Activated CD8-positive, alpha-beta T cell treated with anti-CD3 and anti-CD28 coated beads for 36 hours (primary cell): ENCODE data around the gene HIRA. TPM values are rescaled to one million over a fixed set of nuclear protein-coding genes. Genes with fewer than 3 reads are reported as not detected.

Source experiments
- ATAC-seq: fragments of 200-7000 bp; cut with Tn5 transposase; one replicate; pipeline ENCODE4 v1.10.0; 2021; ENCODE audit warnings: mild to moderate bottlenecking, moderate library complexity
- CTCF ChIA-PET: fragments of 350-600 bp; sonication (Branson Sonifier 250); formaldehyde crosslinking; loops from one replicate; lab custom pipeline; 2021; ENCODE audit warnings: antibody characterized with exemption; lab: Charles Lee
- POLR2A ChIA-PET: fragments of 350-600 bp; sonication (Branson Sonifier 250); formaldehyde crosslinking; loops from one replicate; lab custom pipeline; 2021; ENCODE audit warnings: antibody characterized with exemption; lab: Charles Lee
- DNase-seq: peaks from one replicate; pipeline ENCODE4 v3.0.0-alpha.2; 2020
- H3K27ac Mint-ChIP-seq: one replicate; pipeline ENCODE4 v1.8.0; 2021; ENCODE audit warnings: mild to moderate bottlenecking, mixed read lengths
- H3K27me3 Mint-ChIP-seq: one replicate; pipeline ENCODE4 v1.8.0; 2021; ENCODE audit warnings: mixed read lengths
- H3K36me3 Mint-ChIP-seq: one replicate; pipeline ENCODE4 v1.8.0; 2021; ENCODE audit warnings: low read depth, mixed read lengths
- H3K4me1 Mint-ChIP-seq: one replicate; pipeline ENCODE4 v1.8.0; 2021; ENCODE audit warnings: low read depth, mixed read lengths
- H3K4me3 Mint-ChIP-seq: one replicate; pipeline ENCODE4 v1.8.0; 2021; ENCODE audit warnings: mild to moderate bottlenecking, moderate library complexity, mixed read lengths
- H3K9me3 Mint-ChIP-seq: one replicate; pipeline ENCODE4 v1.8.0; 2021; ENCODE audit warnings: mixed read lengths
- intact Hi-C: fragments of 100-400 bp; cut with micrococcal nuclease; formaldehyde crosslinking; loops from one replicate; pipeline ENCODE4 v1.10.0; 2022
- total RNA-seq, 2 experiments: library from RNA; stranded (reverse); gene quantifications; one replicate each; pipeline ENCODE4 v1.2.3, GENCODE V29; 2021
- TF ChIP-seq, protein P1 (sequence below): fragments of 200-600 bp; IDR thresholded peaks from one replicate; pipeline ENCODE4 v1.8.0; 2022; ENCODE audit warnings: antibody characterized with exemption, mild to moderate bottlenecking

Gene HIRA
- total RNA-seq, 2 experiments from 2014 or later, result 29.7 to 30.5 TPM

DNA sequence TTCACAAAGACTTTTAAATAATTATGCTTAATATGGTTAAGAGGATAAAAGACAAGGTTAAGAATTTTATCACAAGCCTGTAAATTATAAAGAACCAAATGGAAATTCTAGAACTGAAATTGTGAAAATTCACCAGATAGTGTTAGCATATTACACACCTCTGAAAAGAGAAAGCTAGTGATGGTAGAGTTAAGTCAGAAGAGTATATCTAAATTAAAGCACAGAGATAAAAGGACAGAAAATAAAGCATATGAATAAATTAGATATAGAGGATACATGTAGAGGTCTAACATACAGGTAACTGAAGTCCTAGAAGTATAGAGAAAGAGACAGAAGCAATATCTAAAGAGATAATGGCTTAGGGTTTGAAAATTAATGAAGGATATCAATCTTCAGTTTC, 135.8 kb downstream of the HIRA start:
- peaks cover 3% of the 10 kb centered on the region for H3K27me3 Mint-ChIP-seq
- H3K27ac Mint-ChIP-seq, result no peak overlapping the region

DNA sequence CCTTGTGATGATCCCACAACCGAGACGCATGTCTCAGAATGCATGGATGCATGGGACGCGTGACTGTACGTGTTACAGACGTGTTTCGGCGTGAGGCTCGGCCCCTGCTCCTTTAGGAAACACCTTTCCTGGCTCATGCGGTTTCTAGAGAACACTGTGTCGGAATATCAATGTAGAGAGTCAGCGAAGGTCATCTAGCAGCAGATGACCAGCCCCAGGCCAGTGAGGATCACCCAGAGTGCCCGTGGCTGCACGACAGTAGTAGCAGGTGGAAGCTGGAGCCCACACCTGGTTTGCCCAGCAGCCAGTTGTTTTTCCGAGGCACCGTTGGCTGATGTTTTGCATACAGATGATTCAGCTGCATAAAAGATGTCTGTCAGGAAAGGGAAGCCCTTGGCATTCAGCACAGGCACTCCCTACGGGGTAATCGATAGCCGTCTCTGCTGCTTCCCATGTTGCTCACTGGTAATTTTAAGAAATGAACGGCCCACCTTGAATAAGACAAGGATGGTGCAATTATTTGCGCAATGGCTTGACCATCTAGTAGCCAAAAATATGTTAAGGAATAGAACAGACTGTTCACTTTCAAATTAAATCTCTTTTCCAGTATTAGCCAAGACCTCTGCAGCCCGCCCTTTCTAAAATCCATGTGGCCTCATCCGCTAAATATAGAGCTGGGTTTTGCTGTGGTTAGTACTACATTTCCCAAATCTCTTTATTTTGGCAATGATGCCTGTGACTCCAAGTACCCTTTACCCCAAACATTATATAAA, 138.9 kb downstream of the HIRA start:
- H3K27me3 Mint-ChIP-seq, result peaks cover 24% of the 10 kb centered on the region
- TF ChIP-seq, protein P1, sequence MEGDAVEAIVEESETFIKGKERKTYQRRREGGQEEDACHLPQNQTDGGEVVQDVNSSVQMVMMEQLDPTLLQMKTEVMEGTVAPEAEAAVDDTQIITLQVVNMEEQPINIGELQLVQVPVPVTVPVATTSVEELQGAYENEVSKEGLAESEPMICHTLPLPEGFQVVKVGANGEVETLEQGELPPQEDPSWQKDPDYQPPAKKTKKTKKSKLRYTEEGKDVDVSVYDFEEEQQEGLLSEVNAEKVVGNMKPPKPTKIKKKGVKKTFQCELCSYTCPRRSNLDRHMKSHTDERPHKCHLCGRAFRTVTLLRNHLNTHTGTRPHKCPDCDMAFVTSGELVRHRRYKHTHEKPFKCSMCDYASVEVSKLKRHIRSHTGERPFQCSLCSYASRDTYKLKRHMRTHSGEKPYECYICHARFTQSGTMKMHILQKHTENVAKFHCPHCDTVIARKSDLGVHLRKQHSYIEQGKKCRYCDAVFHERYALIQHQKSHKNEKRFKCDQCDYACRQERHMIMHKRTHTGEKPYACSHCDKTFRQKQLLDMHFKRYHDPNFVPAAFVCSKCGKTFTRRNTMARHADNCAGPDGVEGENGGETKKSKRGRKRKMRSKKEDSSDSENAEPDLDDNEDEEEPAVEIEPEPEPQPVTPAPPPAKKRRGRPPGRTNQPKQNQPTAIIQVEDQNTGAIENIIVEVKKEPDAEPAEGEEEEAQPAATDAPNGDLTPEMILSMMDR, result no peak
- H3K4me1 Mint-ChIP-seq, result peaks cover 23% of the 10 kb centered on the region
- peak overlapping the region; percentile 87 for H3K4me3 Mint-ChIP-seq
- no peak for DNase-seq
- ChIA-PET POLR2A (interaction anchor here (0.8 kb wide), 1 partner anchor 119 kb away, joined by 3 read pairs; no protein-coding TSS in a partner anchor), CTCF (interaction anchor here (2.5 kb wide), 1 partner anchor 113 kb away, joined by 7 read pairs; no protein-coding TSS in a partner anchor)
- H3K27ac Mint-ChIP-seq, result peak overlapping the region; percentile 74
- no peaks in the 10 kb centered on the region for H3K36me3 Mint-ChIP-seq
- no peak for ATAC-seq
- no peaks in the 10 kb centered on the region for H3K9me3 Mint-ChIP-seq
- intact Hi-C loops, result no loop called here

More for the DNA sequence above, 135.8 kb downstream of the HIRA start:
- ChIA-PET POLR2A (no interaction called here), CTCF (interaction anchor here (1.3 to 1.7 kb wide), 2 partner anchors 116 to 182 kb away, joined by 3 to 4 read pairs; no protein-coding TSS in a partner anchor)
- TF ChIP-seq, protein P1, result no peak
- ATAC-seq (no peak), DNase-seq (no peak)
- no peaks in the 10 kb centered on the region for H3K9me3 Mint-ChIP-seq
- H3K36me3 Mint-ChIP-seq, result no peaks in the 10 kb centered on the region
- peaks cover 10% of the 10 kb centered on the region for H3K4me1 Mint-ChIP-seq
- no peak overlapping the region for H3K4me3 Mint-ChIP-seq
- intact Hi-C loops, result no loop called here

DNA sequence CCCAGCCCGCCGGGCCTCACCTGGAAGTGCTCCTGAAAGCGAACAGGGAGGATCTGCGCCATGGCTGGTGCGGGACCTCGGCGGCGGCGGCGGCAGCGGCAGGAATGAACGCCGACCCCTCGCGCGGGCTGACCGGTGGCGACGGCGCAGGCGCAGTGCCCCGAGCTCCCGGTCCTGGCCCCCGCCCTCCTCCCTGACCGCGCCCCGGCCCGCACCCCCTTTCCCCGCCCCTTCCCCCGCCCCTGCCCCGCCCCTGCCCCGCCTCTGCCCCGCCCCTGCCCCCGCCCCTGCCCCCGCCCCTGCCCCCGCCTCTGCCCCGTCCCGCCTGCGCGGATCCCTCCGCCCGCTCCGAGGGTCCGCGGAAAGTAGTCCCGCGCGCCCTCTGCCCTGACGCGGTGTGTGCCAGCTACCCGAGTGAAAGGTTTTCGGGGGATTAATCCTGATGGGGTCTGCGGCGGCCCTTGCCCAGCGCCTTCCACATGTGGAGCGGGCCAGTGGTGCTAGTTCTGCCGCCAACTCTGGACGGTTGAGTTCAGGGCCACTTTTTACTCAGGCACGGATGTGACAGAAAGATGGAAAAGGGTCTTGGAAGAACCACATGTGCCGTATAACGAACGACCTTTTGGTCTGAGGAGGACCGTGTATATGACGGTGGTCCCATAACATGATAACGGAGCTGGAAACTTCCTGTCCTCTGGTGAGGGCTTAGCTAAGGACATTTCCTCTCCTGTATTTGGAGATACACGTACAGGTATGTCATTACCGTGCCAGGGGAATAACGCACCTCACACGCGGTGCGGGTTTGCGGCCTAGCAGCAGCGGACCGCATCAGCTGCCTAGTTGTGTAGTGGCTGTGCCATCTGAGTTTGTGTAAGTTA, 139.7 kb downstream of the HIRA start, which contains the start of gene CLTCL1:
Gene CLTCL1, minus strand, starts transcription at position 140 of the 878 bp plus-strand sequence. Its CDS starts 78 bp downstream, at position 62.
- H3K36me3 Mint-ChIP-seq, result no peaks in the 10 kb centered on the region
- peaks cover 30% of the 10 kb centered on the region for H3K27me3 Mint-ChIP-seq
- H3K4me3 Mint-ChIP-seq, result peak within 1 kb of the TSS; percentile 87
- TF ChIP-seq, protein P1, result no peak
- peaks cover 23% of the 10 kb centered on the region for H3K4me1 Mint-ChIP-seq
- peak within 1 kb of the TSS; percentile 74 for H3K27ac Mint-ChIP-seq
- ATAC-seq (peak; percentile 87), DNase-seq (peak; percentile 62)
- H3K9me3 Mint-ChIP-seq, result no peaks in the 10 kb centered on the region
- intact Hi-C loops, result no loop called here
- POLR2A ChIA-PET, result interaction anchor here (0.6 to 0.8 kb wide), 2 partner anchors 118 to 173 kb away, joined by 3 read pairs; no protein-coding TSS in a partner anchor
- CTCF ChIA-PET, result interaction anchor here (2.5 kb wide), 1 partner anchor 112 kb away, joined by 7 read pairs; no protein-coding TSS in a partner anchor

DNA sequence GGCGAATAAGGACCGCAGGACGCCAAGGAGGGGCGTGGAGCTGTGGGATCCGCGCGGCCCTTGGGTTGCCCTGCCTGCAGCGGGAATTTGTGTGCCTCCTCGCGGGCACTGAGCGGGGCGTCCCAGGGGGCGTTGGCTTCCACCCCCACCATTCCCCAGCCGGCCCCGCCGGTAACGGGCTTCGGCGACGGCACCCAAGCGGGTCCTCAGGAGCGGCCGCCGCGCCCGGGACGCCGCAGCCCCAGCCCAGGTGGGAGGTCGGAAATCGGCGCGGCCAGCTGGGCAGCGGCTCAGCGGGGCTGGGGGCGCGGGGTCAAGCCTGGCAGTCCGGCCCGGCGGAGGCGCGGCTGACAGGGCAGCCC, 140.3 kb downstream of the HIRA start:
- Mint-ChIP-seq H3K9me3 (no peaks in the 10 kb centered on the region), H3K27ac (no peak overlapping the region), H3K4me1 (peaks cover 23% of the 10 kb centered on the region), H3K36me3 (no peaks in the 10 kb centered on the region), H3K27me3 (peaks cover 30% of the 10 kb centered on the region), H3K4me3 (peak overlapping the region; percentile 69)
- peak; percentile 20 for DNase-seq
- intact Hi-C loops, result no loop called here
- TF ChIP-seq, protein P1, result no peak
- CTCF ChIA-PET, result interaction anchor here (2.5 kb wide), 1 partner anchor 112 kb away, joined by 7 read pairs; no protein-coding TSS in a partner anchor
- peak; percentile 37 for ATAC-seq
- POLR2A ChIA-PET, result interaction anchor here (0.6 kb wide), 1 partner anchor 173 kb away, joined by 3 read pairs; no protein-coding TSS in a partner anchor
